GM23338 (cell line): Measurements from ENCODE around the gene CENPT. TPM values are rescaled to one million over a fixed set of nuclear protein-coding genes. Genes with fewer than 3 reads are reported as not detected.
A peak's percentile ranks its signal among the peaks of the same experiment; 100 is the strongest.

Experiments
- ATAC-seq: fragments of 200-7000 bp; cut with Tn5 transposase; 3 replicates; pipeline ENCODE4 v1.9.1; 2020
- DNase-seq: peaks from one replicate; pipeline ENCODE4 v3.0.0-alpha.2; 2015; ENCODE audit warnings: low spot score
- H2AFZ ChIP-seq: fragments of 200-600 bp; sonication (generic); 2 replicates; pipeline ENCODE4 v1.8.0; 2016; ENCODE audit warnings: antibody characterized with exemption, mild to moderate bottlenecking, moderate library complexity
- H3F3A ChIP-seq: fragments of 200-600 bp; sonication (generic); replicated peaks from 2 replicates; pipeline ENCODE4 v1.8.0; 2017; ENCODE audit warnings: antibody characterized with exemption, mixed run types, low read depth
- H3K27ac ChIP-seq: fragments of 200-600 bp; sonication (generic); 2 replicates; pipeline ENCODE4 v1.6.1; 2016; ENCODE audit warnings: low read depth
- H3K27me3 ChIP-seq: fragments of 200-600 bp; sonication (generic); 2 replicates; pipeline ENCODE4 v1.8.0; 2016; ENCODE audit warnings: mild to moderate bottlenecking, mixed run types, moderate library complexity; ENCODE audit not compliant: insufficient read depth
- H3K36me3 ChIP-seq: fragments of 200-600 bp; sonication (generic); 2 replicates; pipeline ENCODE4 v1.8.0; 2016; ENCODE audit warnings: mild to moderate bottlenecking; ENCODE audit not compliant: insufficient read depth
- H3K4me1 ChIP-seq: fragments of 200-600 bp; sonication (generic); 2 replicates; pipeline ENCODE4 v1.8.0; 2016; ENCODE audit warnings: mild to moderate bottlenecking, moderate library complexity; ENCODE audit not compliant: insufficient read depth
- H3K4me2 ChIP-seq: fragments of 200-600 bp; sonication (generic); 2 replicates; pipeline ENCODE4 v1.7.1; 2017; ENCODE audit warnings: mixed run types
- H3K4me3 ChIP-seq: fragments of 200-600 bp; sonication (generic); 2 replicates; pipeline ENCODE4 v1.6.1; 2016; ENCODE audit warnings: mixed run types
- H3K79me2 ChIP-seq: fragments of 200-600 bp; sonication (generic); replicated peaks from 2 replicates; pipeline ENCODE4 v1.8.0; 2017; ENCODE audit warnings: mild to moderate bottlenecking; ENCODE audit not compliant: insufficient read depth
- H3K9me2 ChIP-seq: fragments of 200-600 bp; sonication (generic); 2 replicates; pipeline ENCODE4 v1.8.0; 2017; ENCODE audit not compliant: insufficient read depth
- H4K20me1 ChIP-seq: fragments of 200-600 bp; sonication (generic); replicated peaks from 2 replicates; pipeline ENCODE4 v1.8.0; 2017; ENCODE audit warnings: mild to moderate bottlenecking; ENCODE audit not compliant: insufficient read depth
- H3K27ac Mint-ChIP-seq: 2 replicates; pipeline ENCODE4 v1.8.0; 2020; ENCODE audit warnings: inconsistent platforms, mild to moderate bottlenecking, moderate library complexity, mixed read lengths
- H3K27me3 Mint-ChIP-seq: 3 replicates; pipeline ENCODE4 v1.8.0; 2022; ENCODE audit warnings: low read depth, mild to moderate bottlenecking, moderate library complexity, mixed read lengths, inconsistent platforms; ENCODE audit not compliant: insufficient read depth, poor library complexity
- H3K36me3 Mint-ChIP-seq: 3 replicates; pipeline ENCODE4 v1.8.0; 2021; ENCODE audit warnings: low read depth, mild to moderate bottlenecking, inconsistent platforms, moderate library complexity, mixed read lengths
- H3K4me1 Mint-ChIP-seq: 3 replicates; pipeline ENCODE4 v1.8.0; 2020; ENCODE audit warnings: mild to moderate bottlenecking, inconsistent platforms, mixed read lengths
- H3K4me3 Mint-ChIP-seq: 3 replicates; pipeline ENCODE4 v1.8.0; 2021; ENCODE audit warnings: moderate library complexity, mild to moderate bottlenecking, inconsistent platforms, mixed read lengths
- H3K9me3 Mint-ChIP-seq: 3 replicates; pipeline ENCODE4 v1.8.0; 2020; ENCODE audit warnings: moderate library complexity, mild to moderate bottlenecking, inconsistent platforms, mixed read lengths
- CREB1 ChIP-seq: fragments of 250-450 bp; sonication (Bioruptor Pico); IDR thresholded peaks from 2 replicates; pipeline ENCODE4 v1.5.0; 2020; ENCODE audit warnings: low read depth, mild to moderate bottlenecking, moderate library complexity
- EZH2 ChIP-seq: fragments of 200-600 bp; sonication (generic); IDR thresholded peaks from one replicate; pipeline ENCODE4 v1.8.0; 2017; ENCODE audit warnings: antibody characterized with exemption, mild to moderate bottlenecking, low read depth; ENCODE audit not compliant: unreplicated experiment
- EZH2phosphoT487 ChIP-seq: fragments of 200-600 bp; sonication (generic); IDR thresholded peaks from one replicate; pipeline ENCODE4 v1.8.1; 2018; ENCODE audit warnings: antibody characterized with exemption; ENCODE audit not compliant: unreplicated experiment
- JUNB ChIP-seq: IDR thresholded peaks from one replicate; pipeline ENCODE4 v1.6.1; 2016; ENCODE audit warnings: antibody characterized with exemption; ENCODE audit not compliant: unreplicated experiment
- NANOG ChIP-seq: IDR thresholded peaks from 2 replicates; pipeline ENCODE4 v1.6.1; 2016; ENCODE audit warnings: antibody characterized with exemption, borderline replicate concordance
- POLR2AphosphoS5 ChIP-seq: IDR thresholded peaks from 2 replicates; pipeline ENCODE4 v1.6.1; 2016; ENCODE audit warnings: antibody characterized with exemption, low read depth
- STAT1 ChIP-seq: IDR thresholded peaks from one replicate; pipeline ENCODE4 v1.6.1; 2016; ENCODE audit warnings: antibody characterized with exemption; ENCODE audit not compliant: unreplicated experiment
- ZNF114 ChIP-seq: fragments of 250-450 bp; sonication (Bioruptor Pico); IDR thresholded peaks from 2 replicates; pipeline ENCODE4 v1.5.0; 2020; ENCODE audit warnings: mild to moderate bottlenecking, moderate library complexity
- ZNF331 ChIP-seq: fragments of 250-450 bp; sonication (Bioruptor Pico); IDR thresholded peaks from 2 replicates; pipeline ENCODE4 v1.5.0; 2020; ENCODE audit warnings: low read depth, mild to moderate bottlenecking, moderate library complexity
- polyA plus RNA-seq: library from polyadenylated mRNA; unstranded; fragments of >200 nt; fragmentation: Nextera tagmentation; extraction: Ambion mirVana; gene quantifications from 2 replicates; pipeline ENCODE4 v1.2.1, GENCODE V29; 2016
- total RNA-seq: library from RNA; depleted of rRNA; stranded (reverse); fragments of >200 nt; shearing (Covaris generic); gene quantifications from 2 replicates; pipeline ENCODE4 v1.2.3, GENCODE V29; 2014
- TF ChIP-seq, protein P1 (sequence below), 2 experiments: fragments of 200-600 bp in 1 of 2; sonication (generic) in 1 of 2; conservative IDR thresholded peaks; 2 replicates each; pipeline versions ENCODE4 v1.5.1 to v1.6.1; 2016 to 2017; ENCODE audit warnings: antibody characterized with exemption in 2 of 2, low read depth in 2 of 2, mild to moderate bottlenecking in 2 of 2, moderate library complexity in 1 of 2
- TF ChIP-seq, protein P2 (sequence below): IDR thresholded peaks from 2 replicates; pipeline ENCODE4 v1.6.1; 2016; ENCODE audit warnings: antibody characterized with exemption
- TF ChIP-seq, protein P3 (sequence below): fragments of 250-450 bp; sonication (Bioruptor Pico); IDR thresholded peaks from 2 replicates; pipeline ENCODE4 v1.5.0; 2020; ENCODE audit warnings: mild to moderate bottlenecking, moderate library complexity
- TF ChIP-seq, protein P4 (sequence below): IDR thresholded peaks from one replicate; pipeline ENCODE4 v1.6.1; 2018; ENCODE audit warnings: antibody characterized with exemption; ENCODE audit not compliant: unreplicated experiment

The CENPT gene
- total and polyA plus RNA-seq, 2 experiments from 2014 or later: 55.4 to 63.8 TPM

DNA sequence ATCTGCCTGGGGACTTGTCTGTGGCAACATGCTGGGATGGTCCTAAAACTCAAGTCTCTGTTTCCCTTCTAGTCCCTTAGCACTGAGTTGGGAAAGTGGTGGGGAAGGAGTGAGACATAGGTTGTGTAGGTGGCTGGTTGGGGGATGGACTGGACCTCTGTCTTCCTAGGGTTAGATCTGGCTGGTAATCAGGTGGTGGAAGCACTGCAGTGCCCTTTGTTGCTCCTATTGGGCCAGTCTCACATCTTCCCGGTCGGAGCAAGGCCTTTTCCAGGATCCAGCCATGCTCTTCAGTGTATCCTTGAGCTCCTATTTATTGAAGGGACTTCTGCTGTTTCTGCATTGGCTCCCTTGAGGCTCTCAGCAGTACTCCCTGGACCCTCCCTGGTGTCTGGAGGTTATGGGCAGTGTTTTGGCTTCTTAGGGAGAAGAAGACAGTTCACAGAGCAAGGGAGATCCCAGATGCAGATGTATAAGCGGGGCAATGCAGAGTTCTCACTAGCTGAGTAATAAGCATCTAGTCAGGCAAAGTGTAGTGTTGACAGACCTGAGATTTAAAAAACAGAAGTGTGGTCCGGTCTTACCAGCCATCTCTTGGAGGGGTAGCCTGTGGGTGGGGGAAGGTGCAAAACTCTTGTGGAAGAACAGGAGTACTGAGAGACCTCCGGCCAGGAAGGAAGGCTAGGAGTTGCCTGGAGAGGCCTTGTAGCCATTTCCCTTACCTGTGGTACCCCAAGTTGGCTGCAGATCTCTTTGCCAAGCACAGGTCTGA, 2.0 kb downstream of the CENPT start:
- TF ChIP-seq, protein P1, sequence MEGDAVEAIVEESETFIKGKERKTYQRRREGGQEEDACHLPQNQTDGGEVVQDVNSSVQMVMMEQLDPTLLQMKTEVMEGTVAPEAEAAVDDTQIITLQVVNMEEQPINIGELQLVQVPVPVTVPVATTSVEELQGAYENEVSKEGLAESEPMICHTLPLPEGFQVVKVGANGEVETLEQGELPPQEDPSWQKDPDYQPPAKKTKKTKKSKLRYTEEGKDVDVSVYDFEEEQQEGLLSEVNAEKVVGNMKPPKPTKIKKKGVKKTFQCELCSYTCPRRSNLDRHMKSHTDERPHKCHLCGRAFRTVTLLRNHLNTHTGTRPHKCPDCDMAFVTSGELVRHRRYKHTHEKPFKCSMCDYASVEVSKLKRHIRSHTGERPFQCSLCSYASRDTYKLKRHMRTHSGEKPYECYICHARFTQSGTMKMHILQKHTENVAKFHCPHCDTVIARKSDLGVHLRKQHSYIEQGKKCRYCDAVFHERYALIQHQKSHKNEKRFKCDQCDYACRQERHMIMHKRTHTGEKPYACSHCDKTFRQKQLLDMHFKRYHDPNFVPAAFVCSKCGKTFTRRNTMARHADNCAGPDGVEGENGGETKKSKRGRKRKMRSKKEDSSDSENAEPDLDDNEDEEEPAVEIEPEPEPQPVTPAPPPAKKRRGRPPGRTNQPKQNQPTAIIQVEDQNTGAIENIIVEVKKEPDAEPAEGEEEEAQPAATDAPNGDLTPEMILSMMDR (conservative IDR thresholded peaks at IDR 0.05; ENCODE audit: low read depth in 2 of 2): no peak
- no peak for TF ChIP-seq EZH2
- TF ChIP-seq NANOG: no peak
- no peak for TF ChIP-seq STAT1
- TF ChIP-seq, protein P2, sequence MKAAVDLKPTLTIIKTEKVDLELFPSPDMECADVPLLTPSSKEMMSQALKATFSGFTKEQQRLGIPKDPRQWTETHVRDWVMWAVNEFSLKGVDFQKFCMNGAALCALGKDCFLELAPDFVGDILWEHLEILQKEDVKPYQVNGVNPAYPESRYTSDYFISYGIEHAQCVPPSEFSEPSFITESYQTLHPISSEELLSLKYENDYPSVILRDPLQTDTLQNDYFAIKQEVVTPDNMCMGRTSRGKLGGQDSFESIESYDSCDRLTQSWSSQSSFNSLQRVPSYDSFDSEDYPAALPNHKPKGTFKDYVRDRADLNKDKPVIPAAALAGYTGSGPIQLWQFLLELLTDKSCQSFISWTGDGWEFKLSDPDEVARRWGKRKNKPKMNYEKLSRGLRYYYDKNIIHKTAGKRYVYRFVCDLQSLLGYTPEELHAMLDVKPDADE: no peak
- no peak for TF ChIP-seq ZNF331 (CRISPR knock-in tag)
- TF ChIP-seq JUNB: no peak
- no peak for TF ChIP-seq CREB1
- TF ChIP-seq, protein P3, sequence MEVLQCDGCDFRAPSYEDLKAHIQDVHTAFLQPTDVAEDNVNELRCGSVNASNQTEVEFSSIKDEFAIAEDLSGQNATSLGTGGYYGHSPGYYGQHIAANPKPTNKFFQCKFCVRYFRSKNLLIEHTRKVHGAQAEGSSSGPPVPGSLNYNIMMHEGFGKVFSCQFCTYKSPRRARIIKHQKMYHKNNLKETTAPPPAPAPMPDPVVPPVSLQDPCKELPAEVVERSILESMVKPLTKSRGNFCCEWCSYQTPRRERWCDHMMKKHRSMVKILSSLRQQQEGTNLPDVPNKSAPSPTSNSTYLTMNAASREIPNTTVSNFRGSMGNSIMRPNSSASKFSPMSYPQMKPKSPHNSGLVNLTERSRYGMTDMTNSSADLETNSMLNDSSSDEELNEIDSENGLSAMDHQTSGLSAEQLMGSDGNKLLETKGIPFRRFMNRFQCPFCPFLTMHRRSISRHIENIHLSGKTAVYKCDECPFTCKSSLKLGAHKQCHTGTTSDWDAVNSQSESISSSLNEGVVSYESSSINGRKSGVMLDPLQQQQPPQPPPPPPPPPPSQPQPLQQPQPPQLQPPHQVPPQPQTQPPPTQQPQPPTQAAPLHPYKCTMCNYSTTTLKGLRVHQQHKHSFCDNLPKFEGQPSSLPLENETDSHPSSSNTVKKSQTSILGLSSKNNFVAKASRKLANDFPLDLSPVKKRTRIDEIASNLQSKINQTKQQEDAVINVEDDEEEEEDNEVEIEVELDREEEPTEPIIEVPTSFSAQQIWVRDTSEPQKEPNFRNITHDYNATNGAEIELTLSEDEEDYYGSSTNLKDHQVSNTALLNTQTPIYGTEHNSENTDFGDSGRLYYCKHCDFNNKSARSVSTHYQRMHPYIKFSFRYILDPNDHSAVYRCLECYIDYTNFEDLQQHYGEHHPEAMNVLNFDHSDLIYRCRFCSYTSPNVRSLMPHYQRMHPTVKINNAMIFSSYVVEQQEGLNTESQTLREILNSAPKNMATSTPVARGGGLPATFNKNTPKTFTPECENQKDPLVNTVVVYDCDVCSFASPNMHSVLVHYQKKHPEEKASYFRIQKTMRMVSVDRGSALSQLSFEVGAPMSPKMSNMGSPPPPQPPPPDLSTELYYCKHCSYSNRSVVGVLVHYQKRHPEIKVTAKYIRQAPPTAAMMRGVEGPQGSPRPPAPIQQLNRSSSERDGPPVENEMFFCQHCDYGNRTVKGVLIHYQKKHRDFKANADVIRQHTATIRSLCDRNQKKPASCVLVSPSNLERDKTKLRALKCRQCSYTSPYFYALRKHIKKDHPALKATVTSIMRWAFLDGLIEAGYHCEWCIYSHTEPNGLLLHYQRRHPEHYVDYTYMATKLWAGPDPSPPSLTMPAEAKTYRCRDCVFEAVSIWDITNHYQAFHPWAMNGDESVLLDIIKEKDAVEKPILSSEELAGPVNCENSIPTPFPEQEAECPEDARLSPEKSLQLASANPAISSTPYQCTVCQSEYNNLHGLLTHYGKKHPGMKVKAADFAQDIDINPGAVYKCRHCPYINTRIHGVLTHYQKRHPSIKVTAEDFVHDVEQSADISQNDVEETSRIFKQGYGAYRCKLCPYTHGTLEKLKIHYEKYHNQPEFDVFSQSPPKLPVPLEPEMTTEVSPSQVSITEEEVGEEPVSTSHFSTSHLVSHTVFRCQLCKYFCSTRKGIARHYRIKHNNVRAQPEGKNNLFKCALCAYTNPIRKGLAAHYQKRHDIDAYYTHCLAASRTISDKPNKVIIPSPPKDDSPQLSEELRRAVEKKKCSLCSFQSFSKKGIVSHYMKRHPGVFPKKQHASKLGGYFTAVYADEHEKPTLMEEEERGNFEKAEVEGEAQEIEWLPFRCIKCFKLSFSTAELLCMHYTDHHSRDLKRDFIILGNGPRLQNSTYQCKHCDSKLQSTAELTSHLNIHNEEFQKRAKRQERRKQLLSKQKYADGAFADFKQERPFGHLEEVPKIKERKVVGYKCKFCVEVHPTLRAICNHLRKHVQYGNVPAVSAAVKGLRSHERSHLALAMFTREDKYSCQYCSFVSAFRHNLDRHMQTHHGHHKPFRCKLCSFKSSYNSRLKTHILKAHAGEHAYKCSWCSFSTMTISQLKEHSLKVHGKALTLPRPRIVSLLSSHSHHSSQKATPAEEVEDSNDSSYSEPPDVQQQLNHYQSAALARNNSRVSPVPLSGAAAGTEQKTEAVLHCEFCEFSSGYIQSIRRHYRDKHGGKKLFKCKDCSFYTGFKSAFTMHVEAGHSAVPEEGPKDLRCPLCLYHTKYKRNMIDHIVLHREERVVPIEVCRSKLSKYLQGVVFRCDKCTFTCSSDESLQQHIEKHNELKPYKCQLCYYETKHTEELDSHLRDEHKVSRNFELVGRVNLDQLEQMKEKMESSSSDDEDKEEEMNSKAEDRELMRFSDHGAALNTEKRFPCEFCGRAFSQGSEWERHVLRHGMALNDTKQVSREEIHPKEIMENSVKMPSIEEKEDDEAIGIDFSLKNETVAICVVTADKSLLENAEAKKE (CRISPR knock-in tag): no peak
- TF ChIP-seq, protein P4, sequence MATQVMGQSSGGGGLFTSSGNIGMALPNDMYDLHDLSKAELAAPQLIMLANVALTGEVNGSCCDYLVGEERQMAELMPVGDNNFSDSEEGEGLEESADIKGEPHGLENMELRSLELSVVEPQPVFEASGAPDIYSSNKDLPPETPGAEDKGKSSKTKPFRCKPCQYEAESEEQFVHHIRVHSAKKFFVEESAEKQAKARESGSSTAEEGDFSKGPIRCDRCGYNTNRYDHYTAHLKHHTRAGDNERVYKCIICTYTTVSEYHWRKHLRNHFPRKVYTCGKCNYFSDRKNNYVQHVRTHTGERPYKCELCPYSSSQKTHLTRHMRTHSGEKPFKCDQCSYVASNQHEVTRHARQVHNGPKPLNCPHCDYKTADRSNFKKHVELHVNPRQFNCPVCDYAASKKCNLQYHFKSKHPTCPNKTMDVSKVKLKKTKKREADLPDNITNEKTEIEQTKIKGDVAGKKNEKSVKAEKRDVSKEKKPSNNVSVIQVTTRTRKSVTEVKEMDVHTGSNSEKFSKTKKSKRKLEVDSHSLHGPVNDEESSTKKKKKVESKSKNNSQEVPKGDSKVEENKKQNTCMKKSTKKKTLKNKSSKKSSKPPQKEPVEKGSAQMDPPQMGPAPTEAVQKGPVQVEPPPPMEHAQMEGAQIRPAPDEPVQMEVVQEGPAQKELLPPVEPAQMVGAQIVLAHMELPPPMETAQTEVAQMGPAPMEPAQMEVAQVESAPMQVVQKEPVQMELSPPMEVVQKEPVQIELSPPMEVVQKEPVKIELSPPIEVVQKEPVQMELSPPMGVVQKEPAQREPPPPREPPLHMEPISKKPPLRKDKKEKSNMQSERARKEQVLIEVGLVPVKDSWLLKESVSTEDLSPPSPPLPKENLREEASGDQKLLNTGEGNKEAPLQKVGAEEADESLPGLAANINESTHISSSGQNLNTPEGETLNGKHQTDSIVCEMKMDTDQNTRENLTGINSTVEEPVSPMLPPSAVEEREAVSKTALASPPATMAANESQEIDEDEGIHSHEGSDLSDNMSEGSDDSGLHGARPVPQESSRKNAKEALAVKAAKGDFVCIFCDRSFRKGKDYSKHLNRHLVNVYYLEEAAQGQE: no peak
- TF ChIP-seq POLR2AphosphoS5: no peak
- TF ChIP-seq EZH2phosphoT487: no peak
- no peak for TF ChIP-seq ZNF114 (CRISPR knock-in tag)
- H3K27me3 ChIP-seq: no peaks in the 10 kb centered on the region
- peaks cover 63% of the 10 kb centered on the region for H3K79me2 ChIP-seq
- H3K36me3 ChIP-seq: 0 out of 2 replicates have a peak, but pooled peaks cover 2% of the 10 kb centered on the region
- ATAC-seq (no peak), DNase-seq (peak; percentile 11)
- Mint-ChIP-seq H3K4me3 (peak overlapping the region; percentile 80), H3K9me3 (no peaks in the 10 kb centered on the region), H3K27me3 (peaks cover 14% of the 10 kb centered on the region), H3K36me3 (peaks cover 25% of the 10 kb centered on the region), H3K4me1 (peaks cover 45% of the 10 kb centered on the region), H3K27ac (peak overlapping the region; percentile 95)
- peaks cover 35% of the 10 kb centered on the region for H4K20me1 ChIP-seq
- no peak overlapping the region for H2AFZ ChIP-seq
- peak overlapping the region; percentile 91 for H3K4me3 ChIP-seq
- peak overlapping the region; percentile 97 for H3K27ac ChIP-seq
- peaks cover 35% of the 10 kb centered on the region for H3F3A ChIP-seq
- H3K4me1 ChIP-seq: peaks cover 37% of the 10 kb centered on the region
- H3K9me2 ChIP-seq: no peaks in the 10 kb centered on the region
- H3K4me2 ChIP-seq: peak overlapping the region; percentile 87
